Measurements from ENCODE around the gene UBB. TPM values are rescaled to one million over a fixed set of nuclear protein-coding genes. Genes with fewer than 3 reads are reported as not detected.

Gene UBB
- total RNA-seq, 1 experiment from 2014 or later, result 2,378 TPM

- Histone ChIP-seq H3K4me3 (replicated peaks in 1 of 2; ENCODE audit: low read depth in 1 of 2, low read length in 2 of 2) (no peak overlapping the region), H3K4me2 (ENCODE audit: low read length) (no peak overlapping the region), H3K9ac (ENCODE audit: low read length) (no peak overlapping the region), H3K9me3 (ENCODE audit: control insufficient read depth in 1 of 2, insufficient read depth in 1 of 2, low read depth in 1 of 2, low read length in 2 of 2) (no peaks in the 10 kb centered on the region), H3K79me2 (ENCODE audit: insufficient read depth, low read length) (no peaks in the 10 kb centered on the region), H3K36me3 (ENCODE audit: control insufficient read depth in 1 of 2, insufficient read depth in 2 of 2, low read length in 2 of 2) (no peaks in the 10 kb centered on the region), H3K4me1 (ENCODE audit: control insufficient read depth in 1 of 2, insufficient read depth in 2 of 2, low read length in 2 of 2) (peaks cover 4 to 8% of the 10 kb centered on the region in 2 experiments; a peak in 2 of 4 replicates), H2AFZ (ENCODE audit: low read depth, low read length, poor library complexity, severe bottlenecking) (no peak overlapping the region), H3K9me2 (ENCODE audit: insufficient read depth) (no peaks in the 10 kb centered on the region), H3K27ac (ENCODE audit: low read depth, low read length) (no peak overlapping the region), H3K27me3 (ENCODE audit: insufficient read depth, low read length) (no peaks in the 10 kb centered on the region), H4K20me1 (ENCODE audit: insufficient read depth) (no peaks in the 10 kb centered on the region)
- ChIA-PET POLR2A (interaction anchor here (1.2 to 1.8 kb wide), 2 partner anchors 74 to 77 kb away, joined by 5 to 6 read pairs; no protein-coding TSS in a partner anchor), CTCF (interaction anchor here (1.2 to 3.0 kb wide), 10 partner anchors 8 to 156 kb away, joined by 3 to 31 read pairs (median 7); partner anchors contain the start of gene CENPV), RAD21 (ENCODE audit: low non-redundant PET in 1 of 2, low total read pairs in 2 of 2, uncharacterized antibody in 2 of 2, unreplicated experiment in 2 of 2) (interaction anchor here in 1 of 2 experiments (0.6 kb wide), 1 partner anchor 69 kb away, joined by 3 read pairs; no protein-coding TSS in a partner anchor)
- DNase-seq (ENCODE audit: low read depth, low spot score), result no peak
- ATAC-seq, result no peak
- intact Hi-C loops (cut with micrococcal nuclease), result no loop called here
- TF ChIP-seq ZBTB33 (IDR thresholded peaks at IDR 0.05; ENCODE audit: extremely low read depth, insufficient replicate concordance, low read length) (no peak), CTCF (IDR thresholded peaks at IDR 0.05 in 2 of 3, conservative IDR thresholded peaks at IDR 0.05 in 1 of 3; ENCODE audit: borderline replicate concordance in 1 of 3, insufficient read depth in 1 of 3, low read depth in 2 of 3, low read length in 2 of 3) (no peak), FOSL1 (IDR thresholded peaks at IDR 0.05; ENCODE audit: low read depth) (no peak), POLR2A (IDR thresholded peaks at IDR 0.05; ENCODE audit: borderline replicate concordance, extremely low read depth, insufficient read depth, insufficient read length) (no peak), SIN3A (IDR thresholded peaks at IDR 0.05; ENCODE audit: low read depth) (no peak), ELF1 (IDR thresholded peaks at IDR 0.05; ENCODE audit: borderline replicate concordance, low read depth) (no peak), REST (IDR thresholded peaks at IDR 0.05; ENCODE audit: low read depth) (no peak), SP1 (IDR thresholded peaks at IDR 0.05; ENCODE audit: low read depth) (no peak), YY1 (IDR thresholded peaks at IDR 0.05; ENCODE audit: extremely low read depth, insufficient replicate concordance, low read depth, low read length) (no peak), RAD21 (IDR thresholded peaks at IDR 0.05; ENCODE audit: low read depth) (no peak), POLR2AphosphoS5 (IDR thresholded peaks at IDR 0.05; ENCODE audit: low read depth, low read length) (no peak), CBX3 (IDR thresholded peaks at IDR 0.05; ENCODE audit: low read depth) (no peak), JUND (IDR thresholded peaks at IDR 0.05) (no peak), MAX (IDR thresholded peaks at IDR 0.05) (no peak), SRF (IDR thresholded peaks at IDR 0.05; ENCODE audit: low read depth) (no peak)
- no TSS peak for BruUV-seq (replicated peaks)
These were observed 16.3 kb upstream of the UBB start for GRCh38 chr17:16364625-16365024.
